Heart right ventricle (tissue), 16 donors: Measurements from ENCODE around the gene TRRAP. TPM values are rescaled to one million over a fixed set of nuclear protein-coding genes. Genes with fewer than 3 reads are reported as not detected.
A peak's percentile ranks its signal among the peaks of the same experiment; 100 is the strongest.
"Not testable (repeated sequence)": the region's sequence is repeated elsewhere in the genome, so short reads cannot be mapped to it uniquely, and the experiment has no call there.

ENCODE experiments used
- ATAC-seq, 8 donors: fragments of 200-7000 bp; cut with Tn5 transposase; one replicate each; pipeline ENCODE4 v1.9.1; 2020; ENCODE audit warnings: mild to moderate bottlenecking in 8 of 8, moderate library complexity in 8 of 8, moderate number of reproducible peaks in 1 of 8
- DNase-seq, 2 donors: peaks; one replicate each; pipeline ENCODE4 v3.0.0-alpha.2; 2020
- H3K27ac ChIP-seq, 10 donors: fragments of 200-600 bp; sonication (generic) in 2 of 10; one replicate each; pipeline versions ENCODE4 v1.5.0 to v1.8.0; 2020 to 2022; ENCODE audit warnings: mild to moderate bottlenecking in 3 of 10
- H3K27me3 ChIP-seq, 7 donors: fragments of 200-600 bp; one replicate each; pipeline ENCODE4 v1.8.0; 2021 to 2022; ENCODE audit warnings: mild to moderate bottlenecking in 2 of 7
- H3K36me3 ChIP-seq, 9 donors: fragments of 200-600 bp; sonication (generic) in 1 of 9; one replicate each; pipeline versions ENCODE4 v1.5.0 to v1.8.0; 2020 to 2022; ENCODE audit warnings: mild to moderate bottlenecking in 2 of 9
- H3K4me1 ChIP-seq, 9 donors: fragments of 200-600 bp; sonication (generic) in 1 of 9; one replicate each; pipeline versions ENCODE4 v1.5.0 to v1.8.0; 2020 to 2022; ENCODE audit warnings: mild to moderate bottlenecking in 4 of 9
- H3K4me3 ChIP-seq, 10 donors: fragments of 200-600 bp; sonication (generic) in 2 of 10; one replicate each; pipeline versions ENCODE4 v1.5.0 to v1.8.0; 2020 to 2022; ENCODE audit warnings: mild to moderate bottlenecking in 7 of 10, moderate library complexity in 2 of 10
- H3K9me3 ChIP-seq, 11 donors: fragments of 200-600 bp in 10 of 11; sonication (generic) in 2 of 11; one replicate each; pipeline versions ENCODE4 v1.5.0 to v1.8.0; 2013 to 2022; ENCODE audit warnings: mild to moderate bottlenecking in 2 of 11, control low read depth in 1 of 11, moderate library complexity in 1 of 11
- CTCF ChIP-seq, 9 donors: fragments of 200-600 bp; sonication (generic) in 2 of 9; IDR thresholded peaks; one replicate each; pipeline versions ENCODE4 v1.5.0 to v1.8.0; 2021 to 2022; ENCODE audit warnings: antibody characterized with exemption in 9 of 9, mild to moderate bottlenecking in 5 of 9, moderate library complexity in 1 of 9
- WGBS, 2 donors: extraction: QIAGEN DNeasy Blood & Tissue Kit; methylation state at CpG; one replicate each; pipeline ENCODE4 v1.1.7; 2013; ENCODE audit warnings: inconsistent platforms in 1 of 2; 5-methylcytosine and 5-hydroxymethylcytosine counted together
- intact Hi-C, 10 donors: fragments of 100-400 bp; cut with DNase I; formaldehyde crosslinking; loops; one replicate each; pipeline versions ENCODE4 v1.11.1 to v1.14.2; 2022
- polyA plus RNA-seq, 2 donors: library from polyadenylated mRNA; stranded (reverse); fragments of 200-250 nt; gene quantifications; one replicate each; pipeline ENCODE4 v1.2.3, GENCODE V29; 2013
- total RNA-seq, 10 donors: library from RNA; stranded (reverse); fragmentation: NEBNext Ultra II Directional in 3 of 10; extraction: Animal tissue kit (Norgen Biotek cat#: 25700) in 3 of 10; gene quantifications; one replicate each; pipeline versions ENCODE4 v1.2.1 to v1.2.4, GENCODE V29; 2021 to 2023
- donor health status: Arrhythmogenic right ventricular cardiomyopathy.
- donor health status: ischemic (EF 13 %, LVEDD 7.1; RV severe dilation, severe dysfunction).
- donor health status: healthy with polysubstance abuse.
- donor health status: DM: no; HTN: yes; CAD: no.
- donor health status: DM: no; HTN: no; CAD: no.
- donor health status: ischemic (EF 25% LVEDD 6.9; RV normal size, moderate dysfunction).
- donor health status: ischemic (EF 25% LVEDD 5.7; RV mildly dilated, moderate dysfunction).
- donor health status: healthy.
- donor health status: DM: yes; HTN: yes; CAD: no.
- donor health status: Ischemic cardiomyopathy.
- donor health status: ischemic (EF 35%, LVEDD 5.7; RV mildly dilated, moderate dysfunction).
- donor health status: nonischemic (EF 11% LVEDD 7.7; RV severe dilation, severe dysfunction).
- donor health status: DM: yes; HTN: yes; CAD: no.
- donor health status: PGD.
- donor health status: ischemic (EF 29% LVEDD 5.4; RV normal size, mild dysfunction).
- donor health status: nonischemic (EF 23%, LVEDD 6.1; RV moderate dilation, normal function).

Gene TRRAP
- total and polyA plus RNA-seq, 12 donors, result 4.8 to 25.1 (median 21.3) TPM

GRCh38 chr7:98840096-98840495, 38.2 kb upstream of the TRRAP start:
- peaks cover 0 to 17% (median 2%) of the 10 kb centered on the region in 7 donors for H3K27me3 ChIP-seq
- peaks cover 0 to 6% (median 0%) of the 10 kb centered on the region in 9 donors for H3K4me1 ChIP-seq
- H3K27ac ChIP-seq, result no peak overlapping the region
- H3K4me3 ChIP-seq, result no peak overlapping the region
- WGBS, 2 donors, result 76 to 79% methylated on average over 11 of the region's 11 CpGs
- H3K9me3 ChIP-seq, result no peaks in the 10 kb centered on the region
- H3K36me3 ChIP-seq, result no peaks in the 10 kb centered on the region
- ATAC-seq (no peak), DNase-seq (no peak)
- intact Hi-C loops, result loop anchor here in 8 of 10 donors (1.0 to 10.0 kb wide), 8 partner anchors 83 to 545 kb away; no protein-coding TSS in a partner anchor
- TF ChIP-seq CTCF (IDR thresholded peaks at IDR 0.05), result no peak

DNA sequence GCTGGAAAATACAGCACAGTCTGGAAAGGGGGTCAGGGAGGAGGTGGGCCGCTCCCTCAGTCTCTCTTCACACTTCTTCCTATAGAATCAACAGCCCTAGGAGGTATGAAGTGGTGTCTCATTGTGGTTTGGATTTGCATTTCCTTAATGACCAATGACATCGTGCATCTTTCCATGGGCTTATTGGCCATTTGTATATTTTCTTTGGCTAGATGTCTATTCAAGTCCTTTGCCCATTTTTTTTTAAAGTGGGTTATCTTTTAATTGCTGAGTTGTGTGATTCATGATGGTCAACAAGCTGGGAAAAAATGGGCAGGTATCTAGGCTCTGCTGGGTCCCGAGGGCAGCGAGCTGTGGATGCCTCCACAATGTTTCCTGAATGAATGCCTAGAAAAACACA, 37.6 kb upstream of the TRRAP start:
- peaks cover 0 to 14% (median 2%) of the 10 kb centered on the region in 7 donors for H3K27me3 ChIP-seq
- H3K4me1 ChIP-seq, result peaks cover 0 to 6% (median 0%) of the 10 kb centered on the region in 9 donors
- no peak overlapping the region for H3K4me3 ChIP-seq
- 51 to 69% methylated on average over 4 of the region's 4 CpGs for WGBS, 2 donors
- intact Hi-C loops, result loop anchor here (1.0 to 10.0 kb wide), 9 partner anchors 83 to 546 kb away; no protein-coding TSS in a partner anchor
- DNase-seq (no peak), ATAC-seq (no peak)
- H3K27ac ChIP-seq, result no peak overlapping the region
- no peaks in the 10 kb centered on the region for H3K36me3 ChIP-seq
- no peaks in the 10 kb centered on the region for H3K9me3 ChIP-seq
- TF ChIP-seq CTCF (IDR thresholded peaks at IDR 0.05), result no peak

GRCh38 chr7:98841179-98841997, 36.9 kb upstream of the TRRAP start:
- peaks cover 0 to 11% (median 2%) of the 10 kb centered on the region in 7 donors for H3K27me3 ChIP-seq
- peak; percentile 93 to 99 (median 97) for TF ChIP-seq CTCF (IDR thresholded peaks at IDR 0.05)
- intact Hi-C loops, result loop anchor here (1.0 to 10.0 kb wide), 9 partner anchors 84 to 547 kb away; no protein-coding TSS in a partner anchor
- H3K9me3 ChIP-seq, result no peaks in the 10 kb centered on the region
- no peak overlapping the region for H3K27ac ChIP-seq
- peaks cover 0 to 6% (median 0%) of the 10 kb centered on the region in 9 donors for H3K4me1 ChIP-seq
- ATAC-seq (peak; percentile 32 to 78 (median 69)), DNase-seq (peak; percentile 38 to 68)
- H3K36me3 ChIP-seq, result no peaks in the 10 kb centered on the region
- WGBS, 2 donors, result 39 to 41% methylated on average over 11 of the region's 11 CpGs
- H3K4me3 ChIP-seq, result no peak overlapping the region

DNA sequence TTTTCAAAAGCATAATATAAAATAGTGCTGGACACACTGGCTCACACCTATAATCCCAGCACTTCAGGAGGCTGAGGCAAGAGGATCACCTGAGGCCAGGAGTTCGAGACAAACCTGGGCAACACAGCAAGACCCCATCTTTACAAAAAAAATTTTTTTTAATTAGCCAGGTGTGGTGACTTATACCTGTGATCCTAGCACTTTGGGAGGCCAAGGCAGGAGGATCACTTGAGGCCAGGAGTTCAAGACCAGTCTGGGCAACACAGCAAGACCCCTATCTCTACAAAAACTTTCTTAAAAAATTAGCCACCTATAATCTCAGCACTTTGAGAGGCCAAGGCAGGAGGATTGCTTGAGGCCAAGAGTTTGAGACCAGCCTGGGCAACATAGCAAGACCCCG, 35.8 kb upstream of the TRRAP start:
- not testable (repeated sequence) for H3K4me1 ChIP-seq, H3K36me3 ChIP-seq, H3K4me3 ChIP-seq, H3K27ac ChIP-seq, H3K9me3 ChIP-seq, DNase-seq, ATAC-seq
- intact Hi-C loops, result loop anchor here in 5 of 10 donors (5.0 to 10.0 kb wide), 4 partner anchors 85 to 548 kb away; no protein-coding TSS in a partner anchor
- WGBS, 2 donors, result 77 to 84% methylated on average over 2 of the region's 2 CpGs
- H3K27me3 ChIP-seq, result peaks cover 0 to 11% (median 2%) of the 10 kb centered on the region in 7 donors
